ENCODE data around the gene IRF3.

Gene IRF3

GRCh38 chr19:49655570-49656455 lies 9.8 kb downstream of the IRF3 start:
- no peak for TF ChIP-seq CTCF (IDR thresholded peaks at IDR 0.05; ENCODE audit: low read depth, low read length, missing control alignments)
- in situ Hi-C loops (cut with HindIII; ENCODE audit: low pct_ligation_motif_present, low sequenced_read_pairs), result no loop called here
- DNase-seq, result no peak
- no peak overlapping the region for H3K27ac ChIP-seq
- H3K36me3 ChIP-seq (replicated peaks), result peaks cover 85% of the 10 kb centered on the region
- no peaks in the 10 kb centered on the region for H3K27me3 ChIP-seq (replicated peaks)
- no peak overlapping the region for H3K4me3 ChIP-seq (ENCODE audit: low read depth, low read length)

GRCh38 chr19:49654581-49654980 lies 11.1 kb downstream of the IRF3 start:
- Histone ChIP-seq H3K27me3 (replicated peaks) (no peaks in the 10 kb centered on the region), H3K27ac (no peak overlapping the region), H3K36me3 (replicated peaks) (peaks cover 82% of the 10 kb centered on the region), H3K4me3 (ENCODE audit: low read depth, low read length) (no peak overlapping the region)
- TF ChIP-seq CTCF (IDR thresholded peaks at IDR 0.05; ENCODE audit: low read depth, low read length, missing control alignments), result no peak
- in situ Hi-C loops (cut with HindIII; ENCODE audit: low pct_ligation_motif_present, low sequenced_read_pairs), result no loop called here
- DNase-seq, result no peak

GRCh38 chr19:49653466-49653806 lies 12.2 kb downstream of the IRF3 start:
- no peak for TF ChIP-seq CTCF (IDR thresholded peaks at IDR 0.05; ENCODE audit: low read depth, low read length, missing control alignments)
- Histone ChIP-seq H3K4me3 (ENCODE audit: low read depth, low read length) (no peak overlapping the region), H3K27ac (no peak overlapping the region), H3K27me3 (replicated peaks) (no peaks in the 10 kb centered on the region), H3K36me3 (replicated peaks) (peaks cover 76% of the 10 kb centered on the region)
- in situ Hi-C loops (cut with HindIII; ENCODE audit: low pct_ligation_motif_present, low sequenced_read_pairs), result no loop called here
- no peak for DNase-seq

GRCh38 chr19:49652551-49653465 lies 12.8 kb downstream of the IRF3 start:
- Histone ChIP-seq H3K27me3 (replicated peaks) (no peaks in the 10 kb centered on the region), H3K27ac (no peak overlapping the region), H3K36me3 (replicated peaks) (peaks cover 76% of the 10 kb centered on the region), H3K4me3 (ENCODE audit: low read depth, low read length) (no peak overlapping the region)
- DNase-seq, result no peak
- no peak for TF ChIP-seq CTCF (IDR thresholded peaks at IDR 0.05; ENCODE audit: low read depth, low read length, missing control alignments)
- in situ Hi-C loops (cut with HindIII; ENCODE audit: low pct_ligation_motif_present, low sequenced_read_pairs), result no loop called here

- Histone ChIP-seq H3K4me3 (ENCODE audit: low read depth, low read length) (no peak overlapping the region), H3K36me3 (replicated peaks) (peaks cover 78% of the 10 kb centered on the region), H3K27me3 (replicated peaks) (no peaks in the 10 kb centered on the region), H3K27ac (no peak overlapping the region)
- in situ Hi-C loops (cut with HindIII; ENCODE audit: low pct_ligation_motif_present, low sequenced_read_pairs), result no loop called here
- DNase-seq, result no peak
- no peak for TF ChIP-seq CTCF (IDR thresholded peaks at IDR 0.05; ENCODE audit: low read depth, low read length, missing control alignments)
Measured at GRCh38 chr19:49651820-49652550, 13.7 kb downstream of the IRF3 start.
